GM18507 (cell line): ENCODE measurements around the gene HBS1L.

Experiments
- DNase-seq: peaks from one replicate; pipeline ENCODE4 v3.0.0; 2011; ENCODE audit warnings: low read depth; ENCODE audit not compliant: insufficient read length; ENCODE audit errors: extremely low spot score
- FAIRE-seq: peaks from 2 replicates; lab custom pipeline; 2011; peaks lifted over from hg19 to GRCh38; lab: Jason Lieb, UNC

The HBS1L gene

GRCh38 chr6:134932535-134933470 lies 121.8 kb downstream of the HBS1L start:
- FAIRE-seq (no peak), DNase-seq (no peak)

DNA sequence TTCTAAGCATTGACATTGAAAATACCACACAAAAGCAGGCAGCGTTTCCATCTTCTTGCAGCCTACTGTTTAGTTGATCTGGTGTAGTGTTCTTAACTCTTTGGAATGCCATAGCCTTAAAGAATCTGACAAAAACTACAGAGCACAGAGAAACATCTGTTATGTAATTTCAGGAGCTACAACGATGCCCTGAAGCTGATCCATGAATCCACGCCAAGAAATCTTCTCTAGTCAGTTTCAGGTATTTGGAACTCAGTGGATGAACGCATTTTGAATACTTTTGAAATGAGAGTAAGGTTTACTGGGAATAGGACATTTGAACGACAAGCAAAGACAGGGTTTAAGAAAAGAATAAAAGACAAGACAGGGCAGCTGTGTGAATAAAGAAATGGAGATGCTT lies 122.5 kb downstream of the HBS1L start:
- FAIRE-seq = no peak

DNA sequence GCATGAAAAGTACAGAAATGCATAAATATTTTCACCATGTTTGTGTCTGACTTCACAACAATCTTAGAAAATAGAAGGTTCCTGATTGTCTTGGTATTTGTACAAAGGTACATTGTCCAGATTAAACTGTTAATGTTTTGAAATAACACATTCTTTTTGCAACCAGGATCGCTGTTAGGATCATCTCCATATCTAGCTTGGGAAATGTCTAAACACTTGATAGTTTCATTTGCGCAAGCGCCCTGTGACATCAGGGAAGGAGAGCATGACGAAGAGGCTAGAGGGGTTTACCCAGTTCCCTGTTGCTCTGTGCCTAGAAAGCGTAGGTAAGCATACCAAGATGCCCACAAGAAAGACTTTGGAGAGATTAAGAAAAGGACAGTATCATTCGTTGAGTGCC lies 124.2 kb downstream of the HBS1L start:
- FAIRE-seq = no peak

More for the DNA sequence above, 122.5 kb downstream of the HBS1L start:
- no peak for DNase-seq

DNA sequence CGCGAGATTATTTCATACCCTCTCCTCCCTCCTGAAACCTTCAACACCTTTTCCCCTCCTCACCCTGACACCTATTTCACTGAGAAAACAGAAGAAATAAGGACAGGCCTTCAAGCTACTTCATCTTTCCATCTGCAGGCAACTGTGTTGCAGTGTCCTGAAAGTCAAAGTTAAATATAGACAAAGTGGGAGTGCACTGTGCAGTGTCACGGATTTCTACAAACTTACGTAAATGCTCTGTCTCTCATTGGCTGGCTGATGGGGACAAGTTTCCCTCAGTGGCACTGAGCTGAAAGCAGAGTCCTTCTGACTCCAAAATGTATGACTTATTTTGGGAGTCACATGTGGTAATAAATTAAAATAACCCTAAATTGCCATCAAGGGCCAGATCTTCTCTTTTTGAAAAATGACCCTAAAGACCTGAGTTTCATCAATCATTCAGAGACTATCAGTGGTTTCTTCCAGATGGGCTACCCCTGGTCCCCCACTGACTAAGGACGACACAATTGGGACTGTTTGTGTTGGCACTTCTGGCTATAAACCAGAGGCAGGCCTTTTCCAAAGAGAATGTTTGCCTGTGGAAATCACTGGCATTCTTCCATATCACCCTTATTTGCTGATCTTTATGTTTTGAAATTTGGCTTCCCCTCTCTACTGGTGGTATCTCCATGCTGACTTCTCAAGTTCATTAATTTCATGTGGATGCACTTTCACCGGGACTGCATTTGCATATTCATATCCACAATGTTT lies 126.3 kb downstream of the HBS1L start:
- FAIRE-seq (no peak), DNase-seq (no peak)

More for the DNA sequence above, 124.2 kb downstream of the HBS1L start:
- DNase-seq = no peak

DNA sequence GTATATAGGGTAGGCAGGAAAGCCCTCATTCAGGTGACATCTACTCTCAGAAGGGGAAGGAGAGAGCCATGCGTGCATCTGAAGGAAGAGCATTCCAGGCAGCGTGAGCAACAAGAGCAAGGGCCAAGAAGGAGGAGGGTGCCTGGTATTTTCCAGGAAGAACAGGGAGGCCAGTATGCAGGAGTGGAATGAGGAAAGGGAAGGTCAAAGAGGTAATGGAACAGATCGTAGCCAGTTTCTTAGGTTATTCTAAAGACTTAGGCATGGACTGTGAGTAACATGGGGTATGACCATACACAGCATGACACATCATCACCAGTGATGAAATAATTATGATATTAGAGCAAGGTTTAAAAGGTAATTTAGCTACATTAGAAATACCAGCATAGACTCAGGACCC lies 128.8 kb downstream of the HBS1L start:
- FAIRE-seq (no peak), DNase-seq (no peak)

DNA sequence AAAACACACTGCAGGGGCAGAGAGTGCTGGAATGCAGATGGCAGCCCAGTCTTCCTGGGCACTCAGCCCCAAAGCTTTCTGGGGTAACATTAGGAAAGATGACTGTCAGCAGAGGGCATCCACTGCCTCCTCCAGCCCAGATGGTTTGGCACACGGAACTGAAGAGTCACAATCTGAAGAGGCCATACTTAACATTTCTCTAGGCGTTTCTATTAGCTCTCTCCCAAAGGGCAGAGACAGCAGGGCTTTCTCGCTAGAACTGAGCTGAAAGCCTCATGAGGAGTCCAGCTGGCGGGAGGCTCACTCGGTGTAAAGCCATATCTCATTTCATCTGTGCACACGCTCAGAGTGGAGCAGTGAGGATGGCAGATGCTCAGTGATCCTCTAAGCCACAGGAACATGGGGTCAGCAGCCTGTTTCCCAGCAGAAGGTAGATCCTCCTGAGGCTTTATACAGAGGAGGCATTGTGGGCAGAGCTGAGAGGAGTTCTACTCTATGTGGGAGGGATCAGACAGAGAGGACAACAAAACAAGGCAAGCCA lies 132.8 kb downstream of the HBS1L start:
- FAIRE-seq (no peak), DNase-seq (no peak)

DNA sequence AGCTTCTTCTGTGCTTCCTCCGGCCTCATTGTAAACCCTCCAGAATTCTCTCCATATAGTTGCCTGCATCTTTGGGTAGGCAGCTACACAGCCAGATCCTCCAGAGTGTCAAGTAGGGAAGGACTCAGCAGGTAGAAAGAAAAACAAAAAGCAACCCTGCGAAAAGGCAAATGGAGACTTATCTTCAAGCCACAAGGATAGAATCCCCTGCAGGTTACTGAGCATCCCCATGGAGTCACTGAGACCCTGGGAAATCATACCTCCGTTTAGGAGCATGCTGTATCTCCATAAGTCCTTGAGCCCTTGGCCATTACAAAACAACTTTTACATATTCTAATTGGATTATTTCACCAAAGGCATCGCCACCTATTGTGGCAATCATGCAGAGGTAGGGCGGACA lies 133.3 kb downstream of the HBS1L start:
- DNase-seq (no peak), FAIRE-seq (no peak)

GRCh38 chr6:134920422-134920821 lies 134.2 kb downstream of the HBS1L start:
- FAIRE-seq (no peak), DNase-seq (no peak)

DNA sequence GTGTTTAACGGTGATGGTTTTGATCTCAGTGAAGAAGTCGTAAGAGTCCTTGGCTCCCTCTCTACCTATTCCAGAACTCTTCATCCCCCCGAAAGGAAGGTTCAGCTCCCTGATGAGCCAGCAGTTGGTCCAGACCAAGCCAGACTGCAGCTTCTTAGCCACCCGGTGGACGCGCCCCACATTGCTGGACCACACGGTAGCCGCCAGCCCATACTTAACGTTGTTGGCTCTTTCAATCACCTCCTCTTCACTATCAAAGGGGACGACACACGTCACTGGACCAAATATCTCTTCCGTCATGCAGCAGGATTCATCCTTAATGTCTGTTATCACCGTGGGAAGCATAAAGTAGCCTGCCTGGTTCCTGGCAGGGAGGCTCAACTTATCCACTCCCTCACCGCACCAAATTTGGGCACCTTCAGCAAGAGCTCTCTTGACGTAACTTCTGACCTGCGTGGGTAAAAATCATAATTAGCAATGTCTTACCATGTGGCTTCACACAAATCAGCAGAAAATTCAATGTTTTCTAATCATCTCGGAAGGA lies 136.1 kb downstream of the HBS1L start:
- no peak for DNase-seq
- FAIRE-seq = no peak

GRCh38 chr6:134911547-134911946 lies 143.1 kb downstream of the HBS1L start:
- DNase-seq = no peak
- FAIRE-seq = no peak

- no peak for DNase-seq
- FAIRE-seq = no peak
Measured at GRCh38 chr6:134910593-134910935, 144.1 kb downstream of the HBS1L start.
